ENCODE measurements around the gene SEC22B.
"Not testable (repeated sequence)": the region's sequence is repeated elsewhere in the genome, so short reads cannot be mapped to it uniquely, and the experiment has no call there.

The SEC22B gene

DNA sequence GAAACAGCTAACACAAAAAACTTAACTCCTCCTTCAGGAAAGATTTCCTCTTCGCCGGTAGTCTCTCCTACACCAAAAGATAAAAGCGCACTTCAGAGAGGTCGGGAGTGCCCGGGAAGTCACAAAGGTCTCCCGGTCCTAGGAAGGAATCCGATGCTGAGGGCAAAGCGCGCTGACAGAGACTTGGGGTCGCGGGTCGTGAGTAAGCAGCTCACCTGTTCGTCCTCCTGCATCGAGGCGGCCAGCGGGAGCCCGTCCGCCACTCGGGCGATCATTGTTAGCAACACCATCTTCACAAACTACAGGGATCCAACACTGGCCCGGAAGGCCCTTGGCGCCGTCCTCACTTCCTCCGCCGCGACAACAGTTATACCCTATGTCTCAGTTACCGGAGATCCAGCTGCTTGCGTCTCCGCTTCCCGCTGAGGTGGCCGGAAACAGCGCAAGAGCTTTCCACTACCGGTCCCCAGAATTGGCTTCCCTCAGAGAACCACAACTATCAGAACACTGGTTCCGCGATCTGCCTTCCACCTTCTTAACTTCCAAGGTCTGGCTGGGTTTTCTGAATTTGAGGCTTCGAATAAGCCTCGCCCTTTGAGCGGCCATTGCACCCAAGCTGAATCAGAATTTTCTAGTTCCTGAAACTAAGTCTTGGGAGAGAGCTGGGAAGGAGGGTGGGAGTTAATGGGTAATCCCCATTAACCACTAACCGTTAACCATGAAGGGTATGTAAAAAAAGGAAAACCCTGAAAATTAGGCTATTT, at the start of gene SEC22B:
Gene SEC22B (minus strand): TSS at position 429 of the 764 bp plus-strand sequence. CDS start 139 bp downstream, at position 290.
- peak; percentile 84 for DNase-seq

DNA sequence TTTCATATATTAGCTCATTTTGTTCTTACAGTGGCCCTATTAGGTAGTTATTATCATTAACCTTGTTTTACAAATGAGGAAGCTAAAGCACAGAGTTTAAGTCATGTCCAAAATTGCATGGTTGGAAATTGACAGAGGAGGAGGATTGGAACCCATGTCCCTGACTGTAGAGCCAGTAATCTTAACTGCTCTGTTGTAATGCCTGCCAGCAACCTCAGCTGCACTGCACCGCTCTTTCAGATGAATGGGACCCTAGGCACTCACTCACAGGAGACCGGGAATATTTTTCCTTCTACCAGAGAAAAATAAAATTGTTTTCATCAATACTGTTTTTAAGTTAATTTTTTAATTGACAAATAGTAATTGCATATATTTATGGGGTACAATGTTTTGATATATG, 41.6 kb upstream of the SEC22B start:
- DNase-seq: not testable (repeated sequence)

- DNase-seq: not testable (repeated sequence)
These were observed 41.0 kb upstream of the SEC22B start for GRCh38 chr1:120217175-120217929.

DNA sequence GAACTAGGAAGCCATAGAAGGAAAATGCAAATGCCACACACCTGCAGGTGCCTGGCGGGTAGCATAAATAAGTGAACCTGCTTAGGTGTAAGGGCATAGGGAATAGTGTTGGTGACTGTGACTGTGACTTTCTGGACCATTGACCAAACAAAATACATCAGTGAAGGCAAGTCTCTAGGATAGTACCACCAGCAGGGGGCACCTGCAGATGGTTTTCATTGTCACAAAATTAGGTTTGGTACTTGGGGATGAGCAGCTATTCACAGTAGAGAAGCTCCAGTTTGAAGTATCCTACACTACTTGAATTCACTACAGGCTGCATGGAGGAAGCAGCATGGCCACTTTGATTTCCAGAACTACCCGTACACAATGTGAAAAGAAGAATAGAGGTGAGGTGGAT, 37.3 kb upstream of the SEC22B start:
- not testable (repeated sequence) for DNase-seq

GRCh38 chr1:120210754-120211153, 34.4 kb upstream of the SEC22B start:
- not testable (repeated sequence) for DNase-seq

- DNase-seq: not testable (repeated sequence)
These were observed 20.8 kb upstream of the SEC22B start for GRCh38 chr1:120196863-120197775.

DNA sequence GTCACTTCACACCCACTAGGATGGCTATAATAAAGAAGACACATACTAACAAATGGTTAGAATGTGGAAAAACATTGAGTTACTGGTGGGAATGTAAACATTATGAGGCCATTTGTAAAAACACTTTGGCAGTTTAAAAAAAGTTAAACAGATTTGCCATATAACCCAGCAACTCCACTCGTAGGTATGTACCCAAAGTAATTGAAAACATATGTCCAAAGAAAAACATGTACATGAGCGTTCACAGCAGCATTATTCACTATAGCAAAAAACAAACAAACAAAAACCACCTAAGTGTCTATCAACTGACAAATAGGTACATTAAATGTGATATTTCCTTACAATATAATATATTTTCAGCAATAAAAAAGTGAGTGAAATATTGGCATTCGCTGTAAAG, 12.3 kb upstream of the SEC22B start:
- not testable (repeated sequence) for DNase-seq

DNA sequence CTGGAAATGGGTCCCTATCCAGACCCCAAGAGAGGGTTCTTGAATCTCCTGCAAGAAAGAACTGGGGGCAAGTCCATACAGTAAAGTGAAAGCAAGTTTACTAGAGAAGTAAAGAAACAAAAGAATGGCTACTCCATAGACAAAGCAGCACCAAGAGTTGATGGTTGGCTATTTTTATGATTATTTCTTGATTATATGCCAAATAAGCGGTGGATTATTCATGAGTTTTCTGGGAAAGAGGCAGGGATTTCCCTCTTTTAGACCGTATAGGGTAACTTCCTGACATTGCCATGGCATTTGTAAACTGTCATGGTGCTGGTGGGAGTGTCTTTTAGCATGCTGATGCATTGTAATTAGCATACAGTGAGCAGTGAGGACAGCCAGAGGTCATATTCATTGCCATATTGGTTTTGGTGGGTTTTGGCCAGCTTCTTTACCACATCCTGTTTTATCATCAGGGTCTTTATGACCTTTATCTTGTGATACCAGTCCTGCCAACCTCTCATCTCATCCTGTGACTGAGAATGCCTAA, 5.9 kb upstream of the SEC22B start:
- DNase-seq: not testable (repeated sequence)

DNA sequence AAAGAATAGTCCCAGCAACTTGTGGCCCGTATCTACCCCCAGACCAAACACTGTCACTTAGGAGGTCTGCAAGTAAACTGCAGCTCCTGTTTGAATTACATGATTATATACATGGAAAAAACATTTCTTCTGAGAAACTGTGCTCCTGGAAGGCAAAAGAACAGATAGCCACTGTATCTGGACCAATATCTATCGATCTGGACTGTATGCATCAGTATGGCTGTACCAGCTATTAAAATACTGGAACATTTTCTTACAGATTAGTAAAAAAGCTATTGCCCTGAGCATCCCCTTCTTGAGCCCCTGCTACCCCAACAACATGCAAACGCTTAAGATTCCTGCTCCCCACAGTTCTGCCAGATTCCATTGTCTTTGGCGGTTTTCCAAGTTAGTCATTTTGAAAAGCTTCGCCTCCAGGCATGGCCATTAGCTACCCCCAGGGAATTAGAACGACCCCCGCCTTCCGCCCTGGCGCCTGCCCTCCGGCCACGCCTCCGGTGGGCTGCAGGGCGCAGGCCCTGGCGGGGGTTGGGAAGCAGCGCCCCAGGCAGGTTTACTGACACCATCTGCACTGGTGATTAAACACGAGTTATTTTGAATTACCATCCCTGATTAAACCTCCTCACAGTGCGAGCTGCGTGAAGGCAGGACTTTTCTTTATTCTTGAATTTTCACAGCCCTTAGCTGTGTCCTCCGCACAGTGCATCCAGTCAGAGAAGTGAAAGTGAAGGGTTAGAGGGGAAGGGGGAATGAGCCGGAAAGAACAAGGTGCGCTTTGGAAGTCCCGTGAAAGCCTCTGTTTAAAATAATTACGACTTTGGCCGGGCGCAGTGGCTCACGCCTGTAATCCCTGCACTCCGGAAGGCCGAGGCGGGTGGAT, 3.7 kb upstream of the SEC22B start:
- not testable (repeated sequence) for DNase-seq

GRCh38 chr1:120178799-120179756, 2.8 kb upstream of the SEC22B start:
- no peak for DNase-seq

DNA sequence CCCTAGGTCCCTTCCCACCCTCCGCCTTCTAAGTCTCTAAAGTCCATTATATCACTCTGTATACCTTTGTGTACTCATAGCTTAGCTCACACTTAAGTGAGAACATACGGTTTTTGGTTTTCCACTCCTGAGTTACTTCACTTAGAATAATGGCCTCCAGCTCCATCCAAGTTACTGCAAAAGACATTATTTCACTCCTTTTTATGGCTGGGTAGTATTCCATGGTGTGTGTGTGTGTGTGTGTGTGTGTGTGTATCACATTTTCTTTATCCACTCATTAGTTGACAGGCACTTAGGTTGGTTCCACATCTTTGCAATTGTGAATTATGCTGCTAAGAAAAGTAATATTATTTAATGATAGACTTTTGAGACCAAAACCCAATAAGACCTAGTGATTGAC, 1.7 kb upstream of the SEC22B start:
- not testable (repeated sequence) for DNase-seq

DNA sequence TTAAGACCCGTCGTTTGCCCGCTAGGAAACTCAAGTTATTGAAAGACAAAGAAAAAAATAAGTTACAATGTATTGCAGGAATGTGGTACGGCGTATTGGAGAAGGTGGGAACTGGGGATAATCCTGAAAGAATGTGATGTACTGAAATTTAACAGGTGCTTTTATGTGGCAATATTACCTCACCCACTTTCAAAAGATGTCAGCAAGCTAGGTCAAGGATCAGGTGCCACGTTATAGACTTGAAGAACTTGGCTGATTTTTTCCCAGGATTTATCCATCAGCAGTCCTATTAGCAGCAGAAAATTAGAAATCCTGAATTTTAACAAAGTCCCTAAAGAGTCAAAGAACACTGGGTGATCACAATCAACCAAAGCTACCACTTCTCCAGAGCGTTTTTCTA, 632 bp downstream of the SEC22B start:
- DNase-seq: not testable (repeated sequence)

- not testable (repeated sequence) for DNase-seq
These were observed 11.6 kb downstream of the SEC22B start for GRCh38 chr1:120164761-120165160.

- DNase-seq: not testable (repeated sequence)
These were observed 14.3 kb downstream of the SEC22B start for GRCh38 chr1:120162015-120162414.

GRCh38 chr1:120158495-120158894, 17.8 kb downstream of the SEC22B start:
- DNase-seq: not testable (repeated sequence)

DNA sequence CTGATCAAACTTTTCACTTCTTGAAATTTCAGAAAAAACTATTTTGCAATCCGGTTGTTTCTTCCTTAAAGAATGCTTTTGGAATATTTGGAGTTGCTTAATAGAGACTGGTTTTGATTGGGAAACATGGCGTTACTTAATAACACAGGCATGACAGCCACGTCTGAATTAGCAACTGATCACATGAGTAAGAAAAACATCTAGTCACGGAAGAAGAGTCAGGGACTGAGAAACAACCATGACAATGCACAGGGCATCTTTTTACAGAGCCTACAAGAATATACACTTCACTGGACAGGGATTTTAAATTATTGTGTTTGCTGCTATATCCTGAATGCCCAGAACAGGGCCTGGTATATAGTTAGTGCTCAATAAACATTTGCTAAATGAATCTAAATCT, 18.2 kb downstream of the SEC22B start:
- DNase-seq: not testable (repeated sequence)

DNA sequence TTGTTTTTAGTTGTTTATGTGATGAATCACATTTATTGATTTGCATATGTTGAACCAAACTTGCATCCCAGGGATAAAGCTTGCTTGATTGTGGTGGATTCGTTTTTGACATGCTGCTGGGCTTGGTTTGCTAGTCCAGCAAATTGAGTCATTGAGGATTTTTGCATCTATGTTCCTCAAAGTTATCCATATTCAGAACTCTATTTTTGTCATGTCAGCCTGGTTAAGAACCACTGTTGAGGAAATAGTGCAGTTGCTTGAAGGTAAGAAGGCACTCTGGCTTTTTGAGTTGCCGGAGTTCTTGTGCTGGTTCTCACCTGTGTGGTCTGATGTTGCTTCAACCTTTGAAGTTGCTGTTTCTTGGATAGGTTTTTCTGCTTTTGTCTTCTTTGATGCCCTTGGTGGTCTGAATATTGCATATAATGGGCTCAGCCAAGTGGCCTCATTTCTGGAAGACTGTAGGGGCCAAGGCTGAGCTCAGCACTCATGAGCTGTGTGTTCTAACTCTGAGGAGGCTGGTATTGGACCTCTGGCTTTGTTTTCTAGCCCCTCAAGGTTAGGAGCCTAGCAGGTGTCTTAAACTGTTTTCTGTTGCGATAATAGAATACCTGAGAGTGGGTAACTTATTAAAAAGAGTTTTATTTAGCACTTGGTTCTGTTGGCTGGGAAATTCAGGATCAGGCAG, 26.0 kb downstream of the SEC22B start:
- not testable (repeated sequence) for DNase-seq

GRCh38 chr1:120149420-120150059, 26.8 kb downstream of the SEC22B start:
- DNase-seq: not testable (repeated sequence)

GRCh38 chr1:120145806-120146205, 30.5 kb downstream of the SEC22B start:
- not testable (repeated sequence) for DNase-seq
